ENCODE results near the gene SUMF1. TPM values are rescaled to one million over a fixed set of nuclear protein-coding genes. Genes with fewer than 3 reads are reported as not detected.
A peak's percentile ranks its signal among the peaks of the same experiment; 100 is the strongest.

The SUMF1 gene
- total and polyA plus RNA-seq, 3 donors from 2014 or later: 18.8 to 42.6 (median 27.6) TPM

DNA sequence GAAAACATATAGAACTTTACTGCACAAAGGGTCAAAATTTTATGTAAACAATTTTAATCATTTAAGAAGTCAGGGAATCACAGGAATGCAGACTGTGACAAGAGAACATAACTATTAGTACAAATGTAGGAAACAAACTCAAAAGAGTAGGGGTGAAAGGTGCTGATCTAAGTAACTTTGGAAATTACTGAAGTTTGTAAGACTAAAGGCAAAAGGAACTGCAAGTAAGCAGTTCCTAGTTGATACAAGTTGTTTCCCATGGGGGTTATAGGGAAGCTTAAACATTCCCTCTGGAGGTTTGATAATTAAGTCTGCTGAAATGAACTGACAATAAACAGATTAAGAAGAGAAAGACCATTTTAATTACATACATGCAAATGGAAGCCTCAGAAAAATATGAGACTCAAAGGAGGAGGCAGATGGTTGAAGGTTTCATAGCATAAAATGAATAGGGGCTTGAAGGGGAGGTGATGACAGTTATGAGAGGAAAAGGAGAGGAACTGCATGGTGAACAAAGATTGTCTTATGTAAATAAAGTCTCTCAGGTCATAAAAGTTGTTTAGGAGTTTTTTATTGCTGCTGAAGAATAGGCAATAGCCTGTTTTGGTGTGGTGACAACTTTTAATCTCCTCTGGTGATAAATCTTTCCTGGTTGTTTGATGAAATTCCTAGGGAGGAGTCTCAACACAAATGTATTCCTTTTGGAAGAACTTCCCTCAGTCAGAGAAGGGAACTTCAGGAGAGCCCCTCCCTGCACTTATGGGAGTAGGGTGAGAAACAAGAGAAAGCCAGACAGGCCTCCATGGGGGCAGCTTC is 146.8 kb downstream of the SUMF1 start:
- intact Hi-C loops (cut with DNase I; ENCODE audit: low total_unique reads): no loop called here
- DNase-seq: no peak
- H3K9me3 ChIP-seq: no peaks in the 10 kb centered on the region

GRCh38 chr3:4314688-4315087 is 152.4 kb downstream of the SUMF1 start:
- Histone ChIP-seq H3K4me3 (no peak overlapping the region), H3K27ac (no peak overlapping the region), H3K27me3 (no peaks in the 10 kb centered on the region), H3K36me3 (ENCODE audit: low read depth, missing control alignments) (no peaks in the 10 kb centered on the region), H3K4me1 (peaks cover 6% of the 10 kb centered on the region), H3K9me3 (no peaks in the 10 kb centered on the region)
- intact Hi-C loops (cut with DNase I; ENCODE audit: low total_unique reads): no loop called here
- no peak for DNase-seq
- WGBS, 2 donors: 76 to 83% methylated on average over 4 of the region's 4 CpGs
- TF ChIP-seq POLR2A (IDR thresholded peaks at IDR 0.05): no peak
- TF ChIP-seq CTCF (IDR thresholded peaks at IDR 0.05): peak in 1 of 3 experiments; percentile 43

More for the DNA sequence above, 146.8 kb downstream of the SUMF1 start:
- H3K4me1 ChIP-seq: no peaks in the 10 kb centered on the region
- no peaks in the 10 kb centered on the region for H3K27me3 ChIP-seq
- TF ChIP-seq POLR2A (IDR thresholded peaks at IDR 0.05) (no peak), CTCF (IDR thresholded peaks at IDR 0.05) (no peak)
- no peak overlapping the region for H3K27ac ChIP-seq
- no peak overlapping the region for H3K4me3 ChIP-seq
- H3K36me3 ChIP-seq (ENCODE audit: low read depth, missing control alignments): no peaks in the 10 kb centered on the region

DNA sequence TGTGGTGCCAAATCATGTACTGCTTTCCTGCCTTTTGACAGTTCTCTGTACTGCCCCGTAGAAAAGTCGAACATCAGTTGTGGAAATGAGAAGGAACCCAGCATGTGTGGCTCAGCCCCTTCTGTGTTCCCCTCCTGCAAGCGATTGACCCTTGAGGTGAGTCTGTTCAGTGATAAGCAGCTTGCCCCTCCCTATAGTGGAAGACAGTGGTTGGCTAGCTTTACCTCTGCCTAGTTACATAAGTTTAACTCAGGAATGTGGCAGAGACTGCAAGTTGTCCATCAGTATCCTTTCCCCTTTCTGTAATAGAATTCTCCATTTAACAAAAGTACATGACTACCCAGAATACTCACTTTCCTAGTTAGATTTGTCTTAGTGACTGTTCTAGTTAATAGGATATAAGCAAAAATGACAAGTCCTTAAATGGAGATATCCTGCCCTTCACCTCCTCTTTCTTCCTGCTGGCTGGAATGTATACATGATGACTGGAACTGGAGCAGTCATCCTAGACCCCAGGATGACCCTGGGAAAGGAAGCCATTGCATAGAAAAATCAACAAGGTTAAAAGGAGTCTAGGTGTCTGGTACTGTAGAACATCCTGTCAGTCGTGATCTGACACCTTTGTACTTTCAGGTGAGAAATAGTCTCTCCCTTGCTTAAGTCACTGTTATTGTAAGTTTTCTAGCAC is 153.3 kb downstream of the SUMF1 start:
- H3K27ac ChIP-seq: no peak overlapping the region
- WGBS, 2 donors: 92 to 96% methylated on average over 4 of the region's 4 CpGs
- no peak for DNase-seq
- intact Hi-C loops (cut with DNase I; ENCODE audit: low total_unique reads): no loop called here
- H3K4me3 ChIP-seq: no peak overlapping the region
- no peaks in the 10 kb centered on the region for H3K36me3 ChIP-seq (ENCODE audit: low read depth, missing control alignments)
- no peaks in the 10 kb centered on the region for H3K27me3 ChIP-seq
- H3K4me1 ChIP-seq: peaks cover 15% of the 10 kb centered on the region
- no peak for TF ChIP-seq POLR2A (IDR thresholded peaks at IDR 0.05)
- no peak for TF ChIP-seq CTCF (IDR thresholded peaks at IDR 0.05)
- H3K9me3 ChIP-seq: no peaks in the 10 kb centered on the region

- Histone ChIP-seq H3K4me3 (no peak overlapping the region), H3K9me3 (no peaks in the 10 kb centered on the region), H3K27me3 (no peaks in the 10 kb centered on the region), H3K4me1 (peaks cover 37% of the 10 kb centered on the region), H3K36me3 (ENCODE audit: low read depth, missing control alignments) (no peaks in the 10 kb centered on the region), H3K27ac (no peak overlapping the region)
- intact Hi-C loops (cut with DNase I; ENCODE audit: low total_unique reads): no loop called here
- TF ChIP-seq CTCF (IDR thresholded peaks at IDR 0.05): no peak
- no peak for TF ChIP-seq POLR2A (IDR thresholded peaks at IDR 0.05)
- no peak for DNase-seq
These were observed 155.6 kb downstream of the SUMF1 start for GRCh38 chr3:4311496-4311895.

Other genes with a start within 250 kb of the SUMF1 start
- gene SETMAR, start 163.9 kb downstream of the SUMF1 start, total RNA-seq: 10 to 100 TPM; 31.0 to 36.9 TPM
- gene SETMAR, start 163.9 kb downstream of the SUMF1 start, polyA plus RNA-seq (ENCODE audit: insufficient read depth, low read depth, low replicate concordance): 19.3 TPM
- gene ITPR1, start 26.1 kb upstream of the SUMF1 start, total RNA-seq: 100 to 1,000 TPM in 1 of 2 donors, 10 to 100 TPM in 1; 59.7 to 129 TPM
- 26.5 TPM for gene ITPR1, start 26.1 kb upstream of the SUMF1 start, polyA plus RNA-seq (ENCODE audit: insufficient read depth, low read depth, low replicate concordance)